K562 (cell line): Measurements from ENCODE around the gene CCDC68. TPM values are rescaled to one million over a fixed set of nuclear protein-coding genes. Genes with fewer than 3 reads are reported as not detected.

Experiments used
- ATAC-seq: fragments of 200-7000 bp; cut with Tn5 transposase; 3 replicates; pipeline ENCODE4 v1.9.1; 2020; ENCODE audit warnings: moderate library complexity
- BruUV-seq: library from RNA; stranded (reverse); fragments of 400-500 nt; replicated peaks from 2 replicates; lab custom pipeline; 2021; lab: Mats Ljungman, UMichigan
- CTCF ChIA-PET: fragments of 300-600 bp; formaldehyde crosslinking; extraction: SDS; loops from one replicate; lab custom pipeline; 2021; ENCODE audit warnings: low intra/inter-chr PET ratio; lab: Yijun Ruan, JAX
- POLR2A ChIA-PET: fragments of 300-600, 350-650 bp; sonication (Branson Sonifier 250); formaldehyde crosslinking; extraction: SDS; loops from one replicate; lab custom pipeline; 2021; ENCODE audit warnings: antibody characterized with exemption, inconsistent platforms; lab: Yijun Ruan, JAX
- DNase-seq, 4 experiments: peaks; one replicate each; pipeline versions ENCODE4 v3.0.0 to v3.0.0-alpha.2; 2011 to 2018; ENCODE audit warnings: low spot score in 3 of 4, mixed read lengths in 3 of 4; ENCODE audit errors: extremely low read depth in 1 of 4
- FAIRE-seq: peaks from 2 replicates; lab custom pipeline; 2011; peaks lifted over from hg19 to GRCh38; lab: Jason Lieb, UNC
- H2AFZ ChIP-seq: 2 replicates; pipeline ENCODE4 v1.6.0; 2011; ENCODE audit warnings: low read depth, low read length, control low read depth, inconsistent platforms
- H3K27ac ChIP-seq: fragments of 200-600 bp; 3 replicates; pipeline ENCODE4 v1.8.0; 2011; ENCODE audit warnings: low read depth, mild to moderate bottlenecking, control low read depth, inconsistent platforms, low read length, moderate library complexity, mixed read lengths; ENCODE audit errors: extremely low read depth
- H3K27me3 ChIP-seq, 2 experiments: fragments of 300-600 bp in 1 of 2; 2 replicates in 1 of 2; 3 replicates in 1 of 2; pipeline versions ENCODE4 v1.6.0 to v1.8.0; 2011; ENCODE audit warnings: inconsistent platforms in 2 of 2, low read length in 2 of 2, mild to moderate bottlenecking in 1 of 2, mixed read lengths in 1 of 2, moderate library complexity in 1 of 2; ENCODE audit not compliant: control insufficient read depth in 2 of 2, insufficient read depth in 2 of 2
- H3K36me3 ChIP-seq: fragments of 300-600 bp; 3 replicates; pipeline ENCODE4 v1.8.0; 2011; ENCODE audit warnings: mild to moderate bottlenecking, low read length, inconsistent platforms; ENCODE audit not compliant: control insufficient read depth, insufficient read depth
- H3K4me1 ChIP-seq, 2 experiments: fragments of 200-600 bp in 1 of 2; replicated peaks in 1 of 2; 2 replicates in 1 of 2; 3 replicates in 1 of 2; pipeline versions ENCODE4 v1.5.1 to v1.8.0; 2011; ENCODE audit warnings: inconsistent platforms in 2 of 2, low read length in 2 of 2, mild to moderate bottlenecking in 1 of 2, mixed read lengths in 1 of 2, moderate library complexity in 1 of 2; ENCODE audit not compliant: control insufficient read depth in 2 of 2, insufficient read depth in 2 of 2
- H3K4me2 ChIP-seq: 2 replicates; pipeline ENCODE4 v1.6.1; 2011; ENCODE audit warnings: low read length, control low read depth, inconsistent platforms, mixed read lengths; ENCODE audit not compliant: insufficient read depth
- H3K4me3 ChIP-seq: fragments of 200-600 bp; sonication (generic), shearing (Covaris generic); 2 replicates; pipeline ENCODE4 v1.5.1; 2016; ENCODE audit warnings: control low read depth, inconsistent platforms
- H3K79me2 ChIP-seq: fragments of 200-600 bp; 3 replicates; pipeline ENCODE4 v1.8.0; 2011; ENCODE audit warnings: low read length, inconsistent platforms; ENCODE audit not compliant: control insufficient read depth, insufficient read depth
- H3K9ac ChIP-seq, 2 experiments: 2 replicates each; pipeline versions ENCODE4 v1.6.0 to v1.6.1; 2011; ENCODE audit warnings: low read depth in 2 of 2, low read length in 2 of 2, control low read depth in 1 of 2, inconsistent platforms in 1 of 2, mild to moderate bottlenecking in 1 of 2, mixed read lengths in 1 of 2; ENCODE audit not compliant: insufficient read depth in 1 of 2
- H3K9me1 ChIP-seq: one replicate; pipeline ENCODE4 v1.6.0; 2011; ENCODE audit warnings: inconsistent platforms, mild to moderate bottlenecking, low read length, moderate library complexity; ENCODE audit not compliant: control insufficient read depth, insufficient read depth
- H3K9me3 ChIP-seq: replicated peaks from 2 replicates; pipeline ENCODE4 v1.5.1; 2011; ENCODE audit warnings: low read depth, low read length, inconsistent platforms; ENCODE audit not compliant: control insufficient read depth, insufficient read depth
- H4K20me1 ChIP-seq: replicated peaks from 2 replicates; pipeline ENCODE4 v1.6.1; 2011; ENCODE audit warnings: low read length, inconsistent platforms, mixed read lengths; ENCODE audit not compliant: control insufficient read depth, insufficient read depth
- C11orf30 ChIP-seq: fragments of 450-650 bp; IDR thresholded peaks from 2 replicates; pipeline ENCODE4 v1.6.1; 2016; ENCODE audit warnings: low read depth, mild to moderate bottlenecking
- CTCF ChIP-seq, 3 experiments: IDR thresholded peaks in 2 of 3; conservative IDR thresholded peaks in 1 of 3; 2 replicates each; pipeline ENCODE4 v1.5.1; 2011 to 2012; ENCODE audit warnings: low read length in 3 of 3, mild to moderate bottlenecking in 3 of 3, control low read depth in 2 of 3, improper control_type of control experiment in 1 of 3, inconsistent platforms in 1 of 3, low read depth in 1 of 3, mixed read lengths in 1 of 3, moderate library complexity in 1 of 3; ENCODE audit not compliant: insufficient read depth in 2 of 3
- RAD21 ChIP-seq, 2 experiments: fragments of 250-450 bp in 1 of 2; fragments of 450-650 bp in 1 of 2; sonication (Bioruptor Pico) in 1 of 2; formaldehyde crosslinking in 1 of 2; IDR thresholded peaks in 1 of 2; conservative IDR thresholded peaks in 1 of 2; 2 replicates each; pipeline versions ENCODE4 v1.4.0 to v1.8.0; 2020 to 2022; ENCODE audit warnings: mild to moderate bottlenecking in 2 of 2, moderate library complexity in 1 of 2
- RBM14 ChIP-seq: fragments of 200-400 bp; formaldehyde crosslinking; IDR thresholded peaks from 2 replicates; pipeline ENCODE4 v1.6.1; 2018; ENCODE audit warnings: low read depth, mild to moderate bottlenecking, low read length, moderate library complexity, borderline replicate concordance; ENCODE audit not compliant: insufficient read depth
- WGBS: fragments of 100-300 bp; shearing (Covaris generic); methylation state at CpG from one replicate; pipeline ENCODE4 v1.1.6; 2016; ENCODE audit warnings: low coverage, mixed read lengths; ENCODE audit not compliant: insufficient coverage; ENCODE audit errors: missing lambda C conversion rate; 5-methylcytosine and 5-hydroxymethylcytosine counted together
- in situ Hi-C: fragments of 300-500 bp; cut with MboI; formaldehyde crosslinking; loops from 4 replicates; pipeline ENCODE4 v1.15.0; 2018; ENCODE audit warnings: inconsistent platforms, mixed read lengths
- intact Hi-C: fragments of 100-400 bp; cut with micrococcal nuclease; formaldehyde crosslinking; loops from 2 replicates; pipeline ENCODE4 v1.14.2; 2022
- polyA plus RNA-seq, 8 experiments: library from polyadenylated mRNA; depleted of rRNA in 4 of 8; stranded (reverse) in 5 of 8; unstranded in 3 of 8; fragments of >200 nt; fragmentation: Nextera tagmentation in 2 of 8; fragmentation: Illumina TruSeq in 1 of 8; extraction: Ambion mirVana in 2 of 8; extraction: Trizol in 1 of 8; gene quantifications; 2 replicates each; pipeline versions ENCODE4 v1.2.1 to v1.2.3, GENCODE V29; 2011 to 2014; ENCODE audit warnings: inconsistent platforms in 1 of 8, missing spikeins in 1 of 8
- total RNA-seq, 7 experiments: library from RNA; depleted of rRNA in 6 of 7; stranded (reverse); fragments of >200 nt in 6 of 7; fragmentation: Illumina TruSeq in 2 of 7; extraction: Trizol in 2 of 7; gene quantifications; 2 replicates each; pipeline versions ENCODE4 v1.2.1 to v1.2.3, GENCODE V29; 2011 to 2021; ENCODE audit warnings: low replicate concordance in 1 of 7

The CCDC68 gene
- total and polyA plus RNA-seq, 9 of the 15 experiments (the other 6 are each of a cell fraction or from before 2014, with no cell fraction given): 0.28 to 4.5 (median 1.4) TPM

- no TSS peak for BruUV-seq
- no peak overlapping the region for H3K9ac ChIP-seq
- no peak overlapping the region for H3K4me2 ChIP-seq
- in situ Hi-C loops: no loop called here
- no peak overlapping the region for H3K4me3 ChIP-seq
- H4K20me1 ChIP-seq: no peaks in the 10 kb centered on the region
- FAIRE-seq: no peak
- H3K9me3 ChIP-seq: no peaks in the 10 kb centered on the region
- no peaks in the 10 kb centered on the region for H3K36me3 ChIP-seq
- WGBS: 84% methylated on average over 4 of the region's 4 CpGs
- TF ChIP-seq RBM14 (no peak), C11orf30 (no peak), RAD21 (CRISPR knock-in tag; conservative IDR thresholded peaks at IDR 0.05 in 1 of 2, IDR thresholded peaks at IDR 0.05 in 1 of 2) (0 out of 4 replicates have a peak, but pooled peaks of 1 of the 2 experiments have one; percentile 27), CTCF (IDR thresholded peaks at IDR 0.05 in 2 of 3, conservative IDR thresholded peaks at IDR 0.05 in 1 of 3; ENCODE audit: insufficient read depth in 2 of 3, low read depth in 1 of 3, low read length in 3 of 3) (peak in 2 of 3 experiments; percentile 27 to 34; a peak in 2 of 6 replicates)
- TF ChIP-seq, all 486 proteins: peak for 2
- Histone ChIP-seq H3K27ac (no peak overlapping the region), H2AFZ (no peak overlapping the region), H3K4me1 (no peaks in the 10 kb centered on the region), H3K27me3 (no peaks in the 10 kb centered on the region), H3K9me1 (no peaks in the 10 kb centered on the region), H3K79me2 (no peaks in the 10 kb centered on the region)
- ChIA-PET POLR2A (interaction anchor here (0.6 kb wide), 2 partner anchors 14 to 179 kb away, joined by 3 read pairs; no protein-coding TSS in a partner anchor), CTCF (no interaction called here)
- DNase-seq (no peak), ATAC-seq (no peak)
- intact Hi-C loops: no loop called here
Observed at GRCh38 chr18:54931152-54931551, 28.1 kb downstream of the CCDC68 start.
